Measurements from ENCODE around the gene PGS1. TPM values are rescaled to one million over a fixed set of nuclear protein-coding genes. Genes with fewer than 3 reads are reported as not detected.

The PGS1 gene
- total and polyA plus RNA-seq, 2 of the 8 experiments (the other 6 are each of a cell fraction or from before 2014, with no cell fraction given), result 46.7 to 60.0 TPM

GRCh38 chr17:78368854-78369495 lies 9.5 kb upstream of the PGS1 start:
- peaks cover 30 to 52% (median 44%) of the 10 kb centered on the region in 4 experiments for H3K4me1 ChIP-seq (replicated peaks in 1 of 4; ENCODE audit: control insufficient read depth in 3 of 4, insufficient read depth in 4 of 4, low read length in 3 of 4)
- H3K23ac ChIP-seq (ENCODE audit: insufficient read length), result no peak overlapping the region
- no peak overlapping the region for H3K4me3 ChIP-seq (ENCODE audit: extremely low read depth in 1 of 4, insufficient read depth in 2 of 4, low read depth in 3 of 4, low read length in 4 of 4)
- H3K79me1 ChIP-seq (ENCODE audit: low read depth, low read length), result no peaks in the 10 kb centered on the region
- H2BK20ac ChIP-seq (ENCODE audit: low read length), result peak overlapping the region; percentile 98
- peak overlapping the region; percentile 99 for H2BK12ac ChIP-seq (ENCODE audit: low read depth, low read length)
- ChIA-PET POLR2A (ENCODE audit: partially characterized antibody) (interaction anchor here (0.7 to 3.0 kb wide), 10 partner anchors 8 to 99 kb away, joined by 3 to 24 read pairs (median 4); partner anchors contain the start of gene SOCS3), CTCF (ENCODE audit: partially characterized antibody) (interaction anchor here (0.5 to 20.5 kb wide), 7 partner anchors 13 to 335 kb away, joined by 3 to 257 read pairs (median 4); no protein-coding TSS in a partner anchor)
- peak overlapping the region; percentile 96 for H2AK5ac ChIP-seq (ENCODE audit: low read depth, low read length)
- H3K9ac ChIP-seq (replicated peaks in 1 of 4; ENCODE audit: extremely low read depth in 1 of 4, low read depth in 3 of 4, low read length in 3 of 4), result peak overlapping the region in 1 of 4 experiments; percentile 17; a peak in 2 of 7 replicates
- peak overlapping the region; percentile 99 for H2BK120ac ChIP-seq (replicated peaks; ENCODE audit: low read depth, low read length)
- H2BK5ac ChIP-seq (ENCODE audit: low read depth, low read length), result peak overlapping the region; percentile 99
- DNase-seq (ENCODE audit: low read depth in 1 of 2, low spot score in 2 of 2) (no peak), FAIRE-seq (peak; percentile 52)
- H2BK15ac ChIP-seq (ENCODE audit: low read length), result no peak overlapping the region
- peak overlapping the region; percentile 76; the same call in 1 of the 2 replicates for H3K27ac ChIP-seq (ENCODE audit: low read depth, low read length)
- no peak overlapping the region for H3K4ac ChIP-seq (replicated peaks; ENCODE audit: insufficient read length, low read depth, low read length)
- H3K9me3 ChIP-seq (ENCODE audit: insufficient read depth in 2 of 2, low read depth in 1 of 2, low read length in 1 of 2), result no peaks in the 10 kb centered on the region
- H2AFZ ChIP-seq (ENCODE audit: low read length), result no peak overlapping the region
- H3K27me3 ChIP-seq (replicated peaks in 1 of 4; ENCODE audit: control insufficient read depth in 3 of 4, extremely low read depth in 1 of 4, insufficient read depth in 3 of 4, low read length in 3 of 4), result no peaks in the 10 kb centered on the region
- H3K18ac ChIP-seq (ENCODE audit: extremely low read depth, low read length), result peak overlapping the region; percentile 99
- no peaks in the 10 kb centered on the region for H4K20me1 ChIP-seq (replicated peaks in 1 of 2; ENCODE audit: control insufficient read depth in 1 of 2, insufficient read depth in 2 of 2, low read length in 2 of 2)
- no peak overlapping the region for H3K14ac ChIP-seq (ENCODE audit: insufficient read length)
- H4K91ac ChIP-seq (replicated peaks; ENCODE audit: insufficient read length, low read length), result peak overlapping the region; percentile 100
- H4K5ac ChIP-seq (ENCODE audit: insufficient read length, low read depth, low read length), result peak overlapping the region; percentile 96
- peak overlapping the region; percentile 49 to 54; a peak in 3 of 4 replicates for H3K4me2 ChIP-seq (ENCODE audit: insufficient read depth in 1 of 2, low read depth in 2 of 2, low read length in 2 of 2)
- no peaks in the 10 kb centered on the region for H3K23me2 ChIP-seq (ENCODE audit: low read depth, low read length)
- TF ChIP-seq KDM1A (IDR thresholded peaks at IDR 0.05; ENCODE audit: borderline replicate concordance, low read length) (peak; percentile 80; the same call in 1 of the 2 replicates), TEAD4 (IDR thresholded peaks at IDR 0.05; ENCODE audit: low read depth, low read length) (peak; percentile 61; the same call in 1 of the 2 replicates), RAD21 (IDR thresholded peaks at IDR 0.05 in 1 of 2, conservative IDR thresholded peaks at IDR 0.05 in 1 of 2; ENCODE audit: low read depth in 2 of 2, low read length in 2 of 2) (no peak)
- H3K79me2 ChIP-seq (ENCODE audit: control insufficient read depth in 1 of 2, insufficient read depth in 2 of 2, low read length in 2 of 2), result no peaks in the 10 kb centered on the region
- H4K8ac ChIP-seq (ENCODE audit: extremely low read depth, insufficient read depth, low read length), result no peak overlapping the region
- WGBS, 2 experiments (ENCODE audit: extremely low coverage in 1 of 2, insufficient coverage in 1 of 2, insufficient read length in 1 of 2, insufficient replicate concordance in 2 of 2, low coverage in 1 of 2, low lambda C conversion rate in 2 of 2, missing lambda C conversion rate in 1 of 2), result 55% methylated on average over 8 of the region's 8 CpGs; no CpG with 5 or more reads in 1 of the 2 experiments
- no peaks in the 10 kb centered on the region for H3K36me3 ChIP-seq (ENCODE audit: control insufficient read depth in 2 of 4, insufficient read depth in 4 of 4, low read length in 3 of 4)
- H3K56ac ChIP-seq (replicated peaks; ENCODE audit: insufficient read length, low read depth, low read length), result peak overlapping the region; percentile 67
